GM20000 (cell line): ENCODE data around the gene EIF1AX.

Experiments
- DNase-seq: peaks from one replicate; pipeline ENCODE4 v3.0.0; 2012; ENCODE audit warnings: low spot score
- TF ChIP-seq, protein P1 (sequence below): IDR thresholded peaks from 2 replicates; pipeline ENCODE4 v1.5.1; 2012; ENCODE audit warnings: mild to moderate bottlenecking, control low read depth; ENCODE audit errors: extremely low read depth, missing control alignments

The EIF1AX gene

DNA sequence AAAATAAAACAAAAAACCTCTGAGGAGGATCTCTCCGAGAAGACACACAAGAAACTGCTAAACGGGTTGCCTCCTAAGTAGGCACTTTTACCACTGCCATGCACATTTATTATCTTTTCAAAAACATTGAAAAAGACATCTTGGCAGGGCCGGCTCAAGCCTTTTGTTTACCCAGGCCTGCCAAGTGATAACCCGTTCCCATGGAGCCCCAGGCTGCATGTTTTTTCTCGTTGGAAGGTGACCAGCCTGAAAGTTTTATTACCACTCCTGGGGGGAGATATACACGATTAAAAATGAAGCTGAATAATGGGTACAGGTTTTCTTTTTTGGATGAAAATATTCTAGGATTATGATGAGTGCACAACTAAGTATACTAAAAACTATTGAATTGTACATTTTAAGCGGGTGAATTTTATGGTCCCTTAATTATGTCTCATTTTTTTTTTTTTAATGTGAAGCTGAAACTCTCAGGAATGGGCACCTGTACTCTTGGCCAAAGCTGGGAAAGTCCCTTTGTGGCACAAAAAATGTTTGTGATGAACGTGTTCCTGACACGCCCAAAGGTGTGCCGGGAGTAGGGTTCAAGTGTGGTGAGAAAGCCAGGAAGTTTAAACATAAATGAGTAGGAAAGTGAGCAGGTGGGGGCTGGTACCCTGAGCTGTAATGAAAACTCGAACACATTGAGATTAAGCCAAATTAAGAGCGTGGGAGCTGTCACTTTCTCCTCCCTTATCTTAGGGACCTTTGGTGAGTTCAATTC lies 23.4 kb downstream of the EIF1AX start:
- TF ChIP-seq, protein P1, sequence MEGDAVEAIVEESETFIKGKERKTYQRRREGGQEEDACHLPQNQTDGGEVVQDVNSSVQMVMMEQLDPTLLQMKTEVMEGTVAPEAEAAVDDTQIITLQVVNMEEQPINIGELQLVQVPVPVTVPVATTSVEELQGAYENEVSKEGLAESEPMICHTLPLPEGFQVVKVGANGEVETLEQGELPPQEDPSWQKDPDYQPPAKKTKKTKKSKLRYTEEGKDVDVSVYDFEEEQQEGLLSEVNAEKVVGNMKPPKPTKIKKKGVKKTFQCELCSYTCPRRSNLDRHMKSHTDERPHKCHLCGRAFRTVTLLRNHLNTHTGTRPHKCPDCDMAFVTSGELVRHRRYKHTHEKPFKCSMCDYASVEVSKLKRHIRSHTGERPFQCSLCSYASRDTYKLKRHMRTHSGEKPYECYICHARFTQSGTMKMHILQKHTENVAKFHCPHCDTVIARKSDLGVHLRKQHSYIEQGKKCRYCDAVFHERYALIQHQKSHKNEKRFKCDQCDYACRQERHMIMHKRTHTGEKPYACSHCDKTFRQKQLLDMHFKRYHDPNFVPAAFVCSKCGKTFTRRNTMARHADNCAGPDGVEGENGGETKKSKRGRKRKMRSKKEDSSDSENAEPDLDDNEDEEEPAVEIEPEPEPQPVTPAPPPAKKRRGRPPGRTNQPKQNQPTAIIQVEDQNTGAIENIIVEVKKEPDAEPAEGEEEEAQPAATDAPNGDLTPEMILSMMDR = no peak
- DNase-seq = no peak

DNA sequence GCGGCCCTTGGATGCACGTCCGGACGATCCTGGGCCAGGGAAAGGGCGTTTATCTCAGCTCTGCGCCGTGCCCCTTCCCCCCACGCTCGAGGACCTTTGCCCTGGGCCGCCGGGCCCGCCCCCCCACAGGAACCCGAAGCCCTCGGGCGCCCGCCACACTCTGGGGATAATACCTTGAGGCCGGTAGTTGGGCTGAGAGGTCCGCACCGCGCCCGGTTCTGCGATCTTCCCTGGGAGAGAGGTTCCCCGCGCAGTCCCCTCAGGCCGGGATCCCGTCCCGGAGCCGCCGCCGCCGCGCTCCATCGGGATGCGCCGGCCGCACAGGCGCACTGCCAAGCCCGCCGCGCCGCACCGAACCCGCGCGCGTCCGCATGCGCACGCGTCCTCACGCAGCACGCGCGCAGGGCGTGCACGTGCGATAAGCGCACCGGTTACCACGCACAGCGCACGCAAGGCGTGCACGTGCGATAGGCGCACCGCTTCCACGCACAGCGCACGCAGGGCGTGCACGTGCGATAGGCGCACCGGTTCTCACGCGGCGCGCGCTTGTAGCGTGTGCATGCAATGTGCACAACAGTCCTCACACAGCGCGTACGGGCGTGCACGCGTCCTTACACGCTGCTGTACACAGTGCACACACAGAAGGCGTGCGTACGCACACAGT lies 24.9 kb downstream of the EIF1AX start, which contains the start of gene MAP7D2:
Gene MAP7D2, minus strand, starts transcription at position 331 of the 664 bp plus-strand sequence. Its CDS starts 28 bp downstream, at position 303.
- DNase-seq = peak; percentile 16
- TF ChIP-seq, protein P1 = no peak

DNA sequence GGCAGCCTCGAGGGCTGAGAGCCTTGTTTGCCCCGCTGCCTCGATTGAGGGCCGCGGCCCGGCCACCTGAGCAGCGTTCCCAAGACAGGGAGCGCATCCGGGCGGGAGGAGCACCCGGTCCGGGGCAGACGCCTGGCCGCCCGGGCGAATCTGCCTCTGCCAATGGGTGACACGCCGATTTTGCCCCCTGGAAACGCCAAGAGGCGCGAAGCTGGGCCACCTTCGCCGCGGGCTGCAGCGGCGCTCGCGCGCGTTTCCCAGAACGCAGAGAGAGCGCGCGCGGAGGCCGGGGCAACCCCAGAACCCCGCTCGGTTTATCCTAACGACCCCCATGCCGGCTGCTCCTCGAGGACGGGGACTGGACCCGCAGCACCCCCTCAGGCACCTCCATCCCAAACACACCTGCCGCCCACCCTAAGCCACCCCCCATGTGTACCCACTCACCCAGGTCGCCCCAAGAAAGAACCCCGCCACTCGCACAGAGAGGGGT lies 25.5 kb downstream of the EIF1AX start:
- TF ChIP-seq, protein P1 = no peak
- no peak for DNase-seq

DNA sequence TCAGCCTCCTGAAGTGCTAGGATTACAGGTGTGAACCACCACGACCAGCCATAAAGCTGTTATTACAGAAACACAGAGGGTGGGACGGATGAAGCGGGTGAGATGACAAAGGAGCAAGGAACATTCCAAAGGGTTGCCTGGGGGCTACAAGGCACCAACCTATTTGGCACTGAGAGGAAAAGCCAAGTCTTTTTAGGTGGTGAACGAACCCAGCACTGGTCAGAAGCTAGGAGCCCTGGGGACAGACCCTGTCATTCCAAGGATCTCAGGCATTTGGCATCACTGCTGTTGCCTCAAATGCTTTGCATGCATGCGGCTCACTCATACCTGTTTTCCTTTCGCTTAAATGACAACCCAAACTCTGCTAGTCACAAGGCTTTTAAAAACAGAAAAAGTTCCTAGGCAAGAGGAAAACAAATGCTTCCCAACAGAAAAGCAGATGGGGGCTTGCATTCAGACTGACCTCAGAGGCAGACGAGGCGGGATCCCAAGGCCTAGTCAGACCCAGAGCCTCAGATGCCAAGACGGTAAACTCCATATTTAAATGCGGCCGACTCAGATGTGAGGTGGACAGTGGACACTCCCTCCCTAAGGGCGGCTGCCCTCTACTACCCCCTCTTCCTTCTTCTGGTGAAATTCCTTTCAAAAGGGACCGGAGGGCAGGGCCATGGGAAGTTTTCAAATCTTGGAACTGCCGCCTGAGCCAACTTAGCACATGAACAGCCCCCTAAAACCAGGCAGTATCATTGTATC lies 29.4 kb downstream of the EIF1AX start:
- TF ChIP-seq, protein P1 = no peak
- no peak for DNase-seq

DNA sequence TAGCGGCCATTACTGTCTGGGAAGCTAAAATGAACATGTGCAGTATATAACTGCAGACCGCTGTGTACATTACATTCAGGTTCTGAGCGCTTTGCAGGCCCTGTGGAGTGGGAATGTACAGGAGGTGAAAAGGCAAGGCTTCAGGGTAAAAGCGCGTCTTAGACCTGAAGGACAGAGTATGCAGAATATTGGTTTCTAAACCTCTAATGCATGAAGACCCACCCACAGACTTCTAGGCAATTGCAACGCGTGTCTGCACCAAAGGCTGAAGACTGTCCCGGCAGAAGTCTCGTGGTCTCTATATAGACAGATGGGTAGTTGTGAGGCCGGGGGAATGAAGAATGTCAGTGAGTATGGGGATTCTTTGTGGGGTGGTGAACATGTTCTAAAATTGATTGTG lies 30.4 kb downstream of the EIF1AX start:
- TF ChIP-seq, protein P1 = no peak
- DNase-seq = no peak

DNA sequence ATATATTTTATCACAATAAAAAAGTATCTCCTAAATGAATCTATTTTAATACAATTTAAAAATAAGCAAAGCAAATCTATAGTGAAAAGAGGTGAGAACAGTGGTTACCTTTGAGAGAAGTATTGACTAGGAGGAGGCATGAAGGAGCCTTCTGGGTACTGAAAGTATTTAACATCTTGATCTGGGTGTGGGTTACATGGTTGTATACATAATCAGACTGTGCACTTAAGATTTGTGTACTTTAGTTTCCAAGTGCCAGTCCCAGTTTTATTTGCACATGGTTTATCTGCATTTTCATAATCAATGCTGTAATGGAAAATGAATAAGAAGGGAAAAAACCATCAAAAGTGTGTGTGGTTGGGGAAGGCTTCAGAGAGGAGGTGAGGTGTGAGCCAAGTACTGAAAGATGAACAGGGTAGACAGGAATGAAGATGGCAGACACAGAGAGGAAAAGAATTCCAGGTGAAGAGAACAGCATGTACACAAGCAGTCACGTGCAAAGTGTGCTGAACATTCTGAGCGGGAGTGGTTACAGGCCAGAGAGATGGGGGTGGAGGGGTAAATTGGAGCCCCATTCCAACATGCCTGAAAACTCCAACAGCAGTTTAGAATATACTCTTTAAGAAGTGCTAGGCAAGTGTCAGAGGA lies 39.6 kb downstream of the EIF1AX start:
- no peak for DNase-seq
- TF ChIP-seq, protein P1 = no peak
